ENCODE data around the gene PLA2G4A. TPM values are rescaled to one million over a fixed set of nuclear protein-coding genes. Genes with fewer than 3 reads are reported as not detected.

The PLA2G4A gene
- polyA plus RNA-seq, 1 donor (not counting 4 experiments of a cell fraction or from before 2014, with no cell fraction given), result 29.2 TPM

DNA sequence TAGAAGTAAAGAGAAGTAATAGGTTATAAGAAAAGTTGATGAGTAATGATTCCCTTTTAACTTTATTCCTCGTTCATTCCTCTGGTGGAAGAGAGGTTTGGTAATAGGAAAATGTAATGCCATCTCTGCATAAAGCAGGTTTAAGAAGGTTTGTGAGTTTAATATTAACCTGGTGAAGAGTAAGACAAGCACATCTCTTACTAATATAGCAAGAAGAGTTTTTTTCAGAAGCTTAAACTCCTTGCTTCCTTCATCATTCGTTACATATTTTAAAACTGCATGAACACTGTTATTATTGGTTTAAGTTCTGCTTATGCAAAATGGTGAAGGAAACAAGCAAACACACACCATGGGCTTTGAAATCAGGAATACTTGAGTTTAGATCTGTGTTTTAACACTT lies 9.2 kb upstream of the PLA2G4A start:
- Histone ChIP-seq H4K20me1 (ENCODE audit: control insufficient read depth, extremely low read depth, insufficient read depth, low read length) (no peaks in the 10 kb centered on the region), H3K4me3 (ENCODE audit: control insufficient read depth in 2 of 3, extremely low read depth in 1 of 3, insufficient read depth in 2 of 3, low read depth in 1 of 3, low read length in 3 of 3) (no peak overlapping the region), H3K4me2 (ENCODE audit: control insufficient read depth, extremely low read depth, insufficient read depth, low read depth, low read length) (no peak overlapping the region), H3K9me1 (ENCODE audit: control insufficient read depth, extremely low read depth, insufficient read depth, low read length) (no peaks in the 10 kb centered on the region), H2AFZ (ENCODE audit: control insufficient read depth, low read length) (no peak overlapping the region), H3K4me1 (ENCODE audit: control insufficient read depth, extremely low read depth, insufficient read depth, low read length) (no peaks in the 10 kb centered on the region), H3K9ac (ENCODE audit: control insufficient read depth, extremely low read depth, insufficient read depth, low read length) (no peak overlapping the region), H3K36me3 (ENCODE audit: control insufficient read depth in 2 of 2, extremely low read depth in 1 of 2, insufficient read depth in 2 of 2, low read length in 2 of 2) (no peaks in the 10 kb centered on the region), H3K79me2 (ENCODE audit: control insufficient read depth, insufficient read depth, low read length) (no peaks in the 10 kb centered on the region), H3K9me3 (ENCODE audit: control insufficient read depth, low read depth, low read length) (no peaks in the 10 kb centered on the region), H3K27me3 (ENCODE audit: control insufficient read depth, extremely low read depth, insufficient read depth, low read length) (no peaks in the 10 kb centered on the region), H3K27ac (ENCODE audit: control insufficient read depth, insufficient read depth, low read length) (no peak overlapping the region)
- DNase-seq (ENCODE audit: low read depth, low spot score) (no peak), FAIRE-seq (no peak)
- TF ChIP-seq EZH2 (IDR thresholded peaks at IDR 0.05; ENCODE audit: low read length), result no peak
- TF ChIP-seq, protein P1, sequence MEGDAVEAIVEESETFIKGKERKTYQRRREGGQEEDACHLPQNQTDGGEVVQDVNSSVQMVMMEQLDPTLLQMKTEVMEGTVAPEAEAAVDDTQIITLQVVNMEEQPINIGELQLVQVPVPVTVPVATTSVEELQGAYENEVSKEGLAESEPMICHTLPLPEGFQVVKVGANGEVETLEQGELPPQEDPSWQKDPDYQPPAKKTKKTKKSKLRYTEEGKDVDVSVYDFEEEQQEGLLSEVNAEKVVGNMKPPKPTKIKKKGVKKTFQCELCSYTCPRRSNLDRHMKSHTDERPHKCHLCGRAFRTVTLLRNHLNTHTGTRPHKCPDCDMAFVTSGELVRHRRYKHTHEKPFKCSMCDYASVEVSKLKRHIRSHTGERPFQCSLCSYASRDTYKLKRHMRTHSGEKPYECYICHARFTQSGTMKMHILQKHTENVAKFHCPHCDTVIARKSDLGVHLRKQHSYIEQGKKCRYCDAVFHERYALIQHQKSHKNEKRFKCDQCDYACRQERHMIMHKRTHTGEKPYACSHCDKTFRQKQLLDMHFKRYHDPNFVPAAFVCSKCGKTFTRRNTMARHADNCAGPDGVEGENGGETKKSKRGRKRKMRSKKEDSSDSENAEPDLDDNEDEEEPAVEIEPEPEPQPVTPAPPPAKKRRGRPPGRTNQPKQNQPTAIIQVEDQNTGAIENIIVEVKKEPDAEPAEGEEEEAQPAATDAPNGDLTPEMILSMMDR (optimal IDR thresholded peaks at IDR 0.05 in 1 of 3, IDR thresholded peaks at IDR 0.05 in 1 of 3, conservative IDR thresholded peaks at IDR 0.05 in 1 of 3; ENCODE audit: extremely low read depth in 1 of 3, insufficient read depth in 2 of 3, low read length in 3 of 3), result no peak
- dilution Hi-C loops (cut with MboI; ENCODE audit: extremely low pct_ligation_motif_present, low sequenced_read_pairs), result no loop called here

DNA sequence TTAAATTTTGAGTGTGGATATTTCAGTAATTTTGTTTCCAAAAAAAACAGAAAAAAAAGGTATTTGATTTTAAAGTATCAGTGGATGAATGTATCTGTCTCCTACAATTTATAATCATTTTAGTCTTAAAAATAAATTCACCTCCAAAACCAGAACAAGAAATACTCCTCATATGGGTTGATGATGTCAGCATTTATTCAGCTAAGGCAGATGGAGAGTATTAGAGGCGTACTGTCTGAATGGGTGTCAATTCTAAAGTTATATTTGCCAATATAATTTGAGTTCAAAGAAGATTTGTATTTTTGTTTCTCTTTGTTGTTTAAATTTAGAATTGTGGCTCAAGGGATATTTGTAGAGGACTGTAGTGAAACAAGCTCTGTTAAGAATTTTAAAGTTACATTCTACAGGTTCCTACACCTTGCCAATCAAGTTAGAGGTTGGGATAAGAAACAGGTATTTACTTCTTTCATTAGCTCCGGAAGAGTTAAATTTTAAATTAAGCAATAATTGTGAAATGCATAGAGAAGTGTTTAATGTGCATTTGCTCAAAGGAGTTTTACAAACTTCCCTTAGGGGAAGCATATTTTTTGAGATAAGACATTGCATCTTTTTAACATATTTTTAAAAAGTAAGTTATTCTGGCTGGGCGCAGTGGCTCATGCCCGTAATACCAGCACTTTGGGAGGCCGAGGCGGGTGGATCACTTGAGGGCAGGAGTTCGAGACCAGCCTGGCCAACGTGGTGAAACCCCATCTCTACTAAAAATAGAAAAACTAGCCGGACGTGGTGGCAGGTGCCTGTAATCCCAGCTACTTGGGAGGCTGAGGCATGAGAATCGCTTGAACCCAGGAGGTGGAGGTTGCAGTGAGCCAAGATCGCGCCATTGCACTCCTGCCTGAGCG lies 1.2 kb downstream of the PLA2G4A start:
- no peak for TF ChIP-seq EZH2 (IDR thresholded peaks at IDR 0.05; ENCODE audit: low read length)
- TF ChIP-seq, protein P1 (optimal IDR thresholded peaks at IDR 0.05 in 1 of 3, IDR thresholded peaks at IDR 0.05 in 1 of 3, conservative IDR thresholded peaks at IDR 0.05 in 1 of 3; ENCODE audit: extremely low read depth in 1 of 3, insufficient read depth in 2 of 3, low read length in 3 of 3), result no peak
- Histone ChIP-seq H2AFZ (ENCODE audit: control insufficient read depth, low read length) (peak overlapping the region; percentile 99), H3K36me3 (ENCODE audit: control insufficient read depth in 2 of 2, extremely low read depth in 1 of 2, insufficient read depth in 2 of 2, low read length in 2 of 2) (no peaks in the 10 kb centered on the region), H4K20me1 (ENCODE audit: control insufficient read depth, extremely low read depth, insufficient read depth, low read length) (no peaks in the 10 kb centered on the region), H3K9ac (ENCODE audit: control insufficient read depth, extremely low read depth, insufficient read depth, low read length) (peak overlapping the region; percentile 86), H3K9me1 (ENCODE audit: control insufficient read depth, extremely low read depth, insufficient read depth, low read length) (no peaks in the 10 kb centered on the region), H3K4me2 (ENCODE audit: control insufficient read depth, extremely low read depth, insufficient read depth, low read depth, low read length) (peak overlapping the region; percentile 84), H3K79me2 (ENCODE audit: control insufficient read depth, insufficient read depth, low read length) (no peaks in the 10 kb centered on the region), H3K9me3 (ENCODE audit: control insufficient read depth, low read depth, low read length) (no peaks in the 10 kb centered on the region), H3K4me3 (ENCODE audit: control insufficient read depth in 2 of 3, extremely low read depth in 1 of 3, insufficient read depth in 2 of 3, low read depth in 1 of 3, low read length in 3 of 3) (peak overlapping the region; percentile 48 to 97 (median 96)), H3K4me1 (ENCODE audit: control insufficient read depth, extremely low read depth, insufficient read depth, low read length) (no peaks in the 10 kb centered on the region), H3K27ac (ENCODE audit: control insufficient read depth, insufficient read depth, low read length) (peak overlapping the region; percentile 86), H3K27me3 (ENCODE audit: control insufficient read depth, extremely low read depth, insufficient read depth, low read length) (no peaks in the 10 kb centered on the region)
- no peak for DNase-seq (ENCODE audit: low read depth, low spot score)
- dilution Hi-C loops (cut with MboI; ENCODE audit: extremely low pct_ligation_motif_present, low sequenced_read_pairs), result no loop called here
- no peak for FAIRE-seq

Measured in keratinocyte (primary cell).